Right ventricle myocardium inferior (tissue), 1 donor: Measurements from ENCODE around the gene KLLN. TPM values are rescaled to one million over a fixed set of nuclear protein-coding genes. Genes with fewer than 3 reads are reported as not detected.
A peak's percentile ranks its signal among the peaks of the same experiment; 100 is the strongest.
"Not testable (repeated sequence)": the region's sequence is repeated elsewhere in the genome, so short reads cannot be mapped to it uniquely, and the experiment has no call there.

ENCODE experiments used
- ATAC-seq: fragments of 200-7000 bp; cut with Tn5 transposase; one replicate; pipeline ENCODE4 v1.9.1; 2020; ENCODE audit warnings: mild to moderate bottlenecking, moderate library complexity
- DNase-seq: peaks from one replicate; pipeline ENCODE4 v3.0.0; 2021; ENCODE audit errors: missing footprints
- intact Hi-C: fragments of 100-400 bp; cut with DNase I; formaldehyde crosslinking; loops from one replicate; pipeline ENCODE4 v1.11.0; 2022
- total RNA-seq: library from RNA; stranded (reverse); fragmentation: NEBNext Ultra II Directional; extraction: Animal tissue kit (Norgen Biotek cat#: 25700); gene quantifications from one replicate; pipeline ENCODE4 v1.2.1, GENCODE V29; 2021
- donor health status: DM: no; HTN: yes; CAD: no; lungs with severe emphysema.

The KLLN gene
- total RNA-seq, 1 donor from 2014 or later = 0.27 TPM

DNA sequence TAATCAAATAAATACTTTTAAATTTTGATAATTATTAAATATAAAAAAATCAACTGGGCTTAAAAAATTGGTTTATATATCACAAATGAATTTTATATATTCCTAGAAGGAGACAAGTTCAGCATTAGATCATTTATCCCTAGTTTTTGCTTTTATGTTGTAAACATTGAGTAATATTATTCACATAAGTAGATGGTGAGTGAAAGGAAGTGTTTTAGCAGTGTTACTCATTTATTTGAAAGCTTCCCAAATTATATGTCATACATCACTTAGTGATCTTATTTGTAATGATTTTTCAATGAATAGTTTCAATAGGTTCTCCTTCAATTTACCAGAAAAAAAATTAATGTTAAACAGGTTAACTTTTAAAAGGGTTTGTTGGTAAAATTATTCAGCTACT, 15.8 kb downstream of the KLLN start:
- intact Hi-C loops = no loop called here
- ATAC-seq = no peak
- DNase-seq = no peak

DNA sequence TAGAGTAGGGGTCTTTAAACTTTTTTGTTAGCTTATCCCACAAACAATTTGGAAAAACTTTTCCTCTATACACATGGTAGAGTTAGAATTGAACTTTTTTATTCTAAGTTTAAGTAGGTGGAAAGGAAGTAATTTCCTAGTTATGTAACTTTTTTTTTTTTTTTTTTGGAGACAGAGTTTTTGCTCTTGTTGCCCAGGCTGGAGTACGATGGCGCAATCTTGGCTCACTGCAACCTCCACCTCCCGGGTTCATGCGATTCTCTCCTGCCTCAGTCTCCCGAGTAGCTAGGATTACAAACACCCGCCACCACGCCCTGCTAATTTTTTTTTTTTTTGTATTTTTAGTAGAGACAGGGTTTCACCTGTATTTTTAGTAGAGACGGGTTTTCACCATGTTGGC, 16.6 kb downstream of the KLLN start:
- ATAC-seq, intact Hi-C loops, DNase-seq: not testable (repeated sequence)

DNA sequence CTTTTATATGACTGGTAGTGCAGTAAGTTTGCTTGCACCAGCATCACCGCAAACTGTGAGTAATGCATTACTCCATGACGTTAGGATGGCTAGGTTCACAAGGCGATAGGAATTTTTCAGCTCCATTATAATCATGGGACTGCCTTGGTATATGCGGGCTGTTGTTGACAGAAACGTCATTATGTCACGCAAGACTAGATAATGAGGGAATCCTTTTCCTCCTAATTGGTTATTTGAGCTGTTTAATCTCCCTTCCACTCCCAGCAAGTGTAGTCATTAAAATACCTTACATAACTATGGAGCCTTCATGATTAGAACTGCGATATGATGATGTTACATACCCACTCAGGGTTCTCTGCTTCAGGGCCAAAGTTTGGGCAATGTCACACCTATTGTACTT, 17.3 kb downstream of the KLLN start:
- ATAC-seq = no peak
- intact Hi-C loops = no loop called here
- DNase-seq = no peak

DNA sequence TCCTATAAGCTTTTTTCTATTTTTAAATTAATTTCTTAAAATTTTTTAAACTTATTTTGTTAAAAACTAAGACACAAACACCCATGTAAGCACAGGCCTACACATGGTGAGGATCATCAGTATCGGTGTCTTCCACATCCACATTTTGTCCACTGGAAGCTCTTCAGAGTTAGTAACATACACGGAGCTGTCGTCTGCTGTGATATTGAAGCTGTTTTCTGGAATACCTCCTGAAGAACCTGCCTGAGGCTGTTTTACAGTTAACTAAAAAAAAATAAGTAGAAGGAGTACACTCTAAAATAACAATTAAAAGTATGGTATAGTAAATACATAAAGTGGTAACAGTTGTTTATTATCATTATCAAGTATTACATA, 17.7 kb downstream of the KLLN start:
- intact Hi-C loops = no loop called here

DNA sequence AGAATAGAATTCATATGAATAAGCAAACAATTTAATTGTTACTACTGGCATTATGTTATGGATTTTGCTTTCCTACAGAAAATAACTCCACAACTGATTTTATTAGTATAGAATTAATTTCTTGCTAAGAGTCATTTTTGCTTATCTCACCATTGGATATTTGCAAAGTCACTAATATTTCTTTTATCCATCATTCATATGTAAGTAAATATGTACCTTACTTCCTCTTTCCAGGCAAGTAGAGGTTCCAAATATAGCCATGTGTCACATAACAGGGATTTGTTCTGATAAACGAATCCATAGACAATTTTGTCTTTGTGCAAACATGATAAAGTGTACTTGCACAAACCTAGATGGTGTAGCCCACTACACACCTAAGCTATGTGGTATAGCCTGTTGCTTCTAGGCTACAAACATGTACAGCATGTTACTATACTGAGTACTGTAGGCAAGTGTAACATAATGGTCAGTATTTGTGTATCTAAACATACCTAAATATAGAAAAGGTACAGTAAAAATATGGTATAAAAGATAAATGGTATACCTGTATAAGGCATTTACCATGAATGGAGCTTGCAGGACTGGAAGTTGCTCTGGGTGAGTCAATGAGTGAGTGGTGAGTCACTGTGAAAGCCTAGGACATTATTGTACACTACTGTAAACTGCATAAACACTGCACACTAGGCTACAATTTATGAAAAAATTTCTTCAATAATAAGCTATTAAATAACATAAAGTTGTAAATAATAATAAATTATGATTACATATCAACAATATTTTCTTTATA, 18.3 kb downstream of the KLLN start:
- DNase-seq (no peak), ATAC-seq (no peak)
- intact Hi-C loops = no loop called here

More for the DNA sequence above, 17.7 kb downstream of the KLLN start:
- ATAC-seq (no peak), DNase-seq (no peak)

DNA sequence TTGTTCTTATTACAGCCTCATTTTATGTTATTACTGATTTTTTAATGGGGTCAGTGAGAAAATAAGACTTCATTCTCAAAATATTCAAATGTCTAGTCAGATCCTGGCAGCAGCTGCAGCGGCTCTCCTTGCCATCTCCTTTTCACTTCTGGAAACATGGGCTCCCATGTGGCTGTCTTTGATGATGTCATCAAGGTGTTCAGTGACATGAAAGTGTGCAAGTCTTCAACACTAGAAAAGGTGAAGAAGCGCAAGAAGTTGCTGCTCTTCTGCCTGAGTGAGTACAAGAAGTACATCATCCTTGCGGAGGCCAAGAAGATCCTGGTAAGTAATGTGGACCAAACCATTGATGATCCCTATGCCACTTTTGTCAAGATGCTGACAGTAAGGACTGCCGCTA, 19.6 kb downstream of the KLLN start:
- ATAC-seq (no peak), DNase-seq (no peak)
- intact Hi-C loops = no loop called here

DNA sequence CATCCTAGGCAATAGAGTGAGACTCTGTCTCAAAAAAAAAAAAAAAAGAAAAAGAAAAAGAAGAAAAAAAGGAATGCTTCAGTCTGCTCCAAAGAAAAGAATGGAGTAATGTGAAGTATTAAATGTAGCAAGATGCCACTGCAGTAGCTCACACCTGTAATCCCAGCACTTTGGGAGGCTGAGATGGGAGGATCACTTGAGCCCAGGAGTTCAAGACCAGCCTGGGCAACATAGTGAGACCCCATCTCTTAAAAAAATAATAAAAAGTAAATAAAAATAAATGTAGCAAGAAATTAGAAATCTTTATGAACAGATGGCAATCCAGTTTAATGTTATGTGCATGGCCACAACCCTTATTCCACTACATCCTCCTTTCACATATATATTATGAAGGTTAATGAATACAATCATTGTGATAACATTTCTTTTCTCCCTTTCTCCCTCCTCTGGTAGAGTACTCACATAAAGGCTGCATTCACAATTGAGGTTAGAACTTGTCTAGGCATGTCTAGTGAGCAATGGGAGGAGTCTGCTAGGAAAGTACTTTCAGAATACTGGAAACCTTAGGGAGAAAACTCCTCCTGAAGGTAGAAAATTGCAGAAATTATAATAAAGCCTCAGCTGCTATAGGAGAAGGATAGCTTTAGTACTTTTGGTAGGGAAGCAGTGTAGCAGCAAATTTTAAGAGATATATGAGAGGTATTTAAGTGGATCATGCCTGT, 20.4 kb downstream of the KLLN start:
- no peak for ATAC-seq
- no peak for DNase-seq
- intact Hi-C loops = no loop called here

DNA sequence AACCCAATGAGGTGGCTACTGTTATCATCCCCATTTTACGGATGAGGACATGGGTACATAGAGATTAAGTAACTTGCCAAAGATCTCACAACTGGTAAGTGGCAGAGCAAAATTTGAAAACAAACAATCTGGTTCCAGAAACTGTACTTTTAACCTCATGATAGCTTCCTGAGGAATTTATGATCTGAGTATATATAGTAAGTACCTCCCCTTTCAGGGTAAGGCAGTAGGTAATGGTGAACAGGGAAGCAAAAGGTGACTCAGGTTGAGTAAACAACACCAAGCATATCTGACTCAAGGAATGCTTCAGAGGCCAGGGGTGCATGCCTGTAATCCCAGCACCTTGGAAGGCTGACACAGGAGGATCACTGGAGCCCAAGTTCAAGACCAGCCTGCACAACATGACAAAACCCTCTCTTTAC, 21.1 kb downstream of the KLLN start:
- no peak for DNase-seq
- no peak for ATAC-seq
- intact Hi-C loops = no loop called here

DNA sequence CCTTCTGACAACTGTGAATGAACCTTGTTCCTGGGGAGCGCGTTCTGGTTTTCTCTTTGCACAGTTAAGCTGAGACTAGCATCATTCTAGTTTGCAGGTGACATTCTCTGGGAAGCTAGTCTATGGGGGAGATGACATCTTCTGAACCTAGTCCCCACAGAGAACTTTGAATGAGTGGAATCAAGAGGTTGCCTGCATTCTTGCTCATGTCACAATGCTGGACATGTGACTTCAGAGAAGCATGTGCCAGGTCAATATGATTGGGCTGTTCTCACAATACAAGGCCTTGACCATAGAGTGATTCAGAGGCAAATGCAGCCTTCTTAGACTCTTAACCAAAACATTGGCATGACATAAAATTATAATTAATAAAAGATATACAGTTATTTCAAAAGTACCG, 22.1 kb downstream of the KLLN start:
- ATAC-seq = no peak
- no peak for DNase-seq
- intact Hi-C loops = no loop called here

DNA sequence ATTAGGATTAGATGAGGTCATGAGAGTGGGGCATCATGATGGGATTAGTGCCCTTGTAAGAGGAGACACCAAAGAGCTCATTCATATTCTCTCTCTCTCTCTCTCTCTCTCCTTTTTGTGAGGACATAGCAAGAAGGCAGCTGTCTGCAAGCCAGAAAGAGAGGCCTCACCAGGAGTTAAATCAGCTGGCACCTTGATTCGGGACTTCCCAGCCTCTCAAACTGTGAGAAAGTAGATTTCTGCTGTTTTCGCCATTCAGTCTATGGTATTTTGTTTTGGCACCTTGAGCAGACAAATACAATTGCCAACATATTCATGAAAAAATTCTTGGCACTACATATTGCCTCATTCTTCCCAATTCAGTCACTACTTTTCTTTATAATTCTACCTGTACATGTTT, 24.7 kb downstream of the KLLN start:
- DNase-seq (no peak), ATAC-seq (no peak)
- intact Hi-C loops = no loop called here

DNA sequence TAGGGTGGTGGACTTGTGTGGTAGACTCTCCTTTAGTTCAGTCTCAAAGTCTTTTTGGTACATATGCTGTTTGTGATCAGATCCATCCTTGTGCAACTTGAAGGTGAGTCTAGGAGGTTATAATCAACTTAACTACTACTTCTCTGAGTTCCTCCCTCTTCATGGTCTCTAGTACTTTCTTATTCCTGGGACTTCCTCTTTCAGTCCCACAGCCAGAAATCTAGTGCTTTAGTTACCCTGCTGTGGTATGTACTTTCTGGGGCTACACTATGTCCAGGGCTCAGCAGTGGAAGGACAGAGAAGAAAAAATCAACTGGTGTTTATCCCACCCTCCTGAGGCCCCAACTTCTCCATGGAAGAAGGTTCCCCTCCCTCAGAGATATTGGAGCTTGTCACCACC, 25.9 kb downstream of the KLLN start:
- DNase-seq (no peak), ATAC-seq (no peak)
- intact Hi-C loops = no loop called here

DNA sequence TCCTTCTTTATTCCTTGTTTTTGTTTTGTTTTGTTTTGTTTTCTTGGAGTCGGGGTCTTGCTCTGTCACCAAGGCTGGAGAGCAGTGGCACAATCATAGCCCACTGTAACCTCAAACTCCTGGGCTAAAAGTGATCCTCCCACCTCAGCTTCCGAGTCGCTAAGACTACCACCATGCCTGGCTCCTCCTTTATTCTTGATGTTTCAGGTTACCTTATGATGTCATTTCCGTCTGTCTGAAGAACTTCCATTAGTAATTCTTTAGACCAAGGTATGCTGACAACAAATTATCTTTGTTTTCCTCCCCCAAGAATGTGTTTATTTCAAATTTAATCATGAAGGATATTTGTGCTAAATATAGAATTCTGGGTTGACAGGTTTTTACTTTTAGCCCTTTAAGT, 27.2 kb downstream of the KLLN start:
- DNase-seq (no peak), ATAC-seq (no peak)
- intact Hi-C loops = no loop called here

DNA sequence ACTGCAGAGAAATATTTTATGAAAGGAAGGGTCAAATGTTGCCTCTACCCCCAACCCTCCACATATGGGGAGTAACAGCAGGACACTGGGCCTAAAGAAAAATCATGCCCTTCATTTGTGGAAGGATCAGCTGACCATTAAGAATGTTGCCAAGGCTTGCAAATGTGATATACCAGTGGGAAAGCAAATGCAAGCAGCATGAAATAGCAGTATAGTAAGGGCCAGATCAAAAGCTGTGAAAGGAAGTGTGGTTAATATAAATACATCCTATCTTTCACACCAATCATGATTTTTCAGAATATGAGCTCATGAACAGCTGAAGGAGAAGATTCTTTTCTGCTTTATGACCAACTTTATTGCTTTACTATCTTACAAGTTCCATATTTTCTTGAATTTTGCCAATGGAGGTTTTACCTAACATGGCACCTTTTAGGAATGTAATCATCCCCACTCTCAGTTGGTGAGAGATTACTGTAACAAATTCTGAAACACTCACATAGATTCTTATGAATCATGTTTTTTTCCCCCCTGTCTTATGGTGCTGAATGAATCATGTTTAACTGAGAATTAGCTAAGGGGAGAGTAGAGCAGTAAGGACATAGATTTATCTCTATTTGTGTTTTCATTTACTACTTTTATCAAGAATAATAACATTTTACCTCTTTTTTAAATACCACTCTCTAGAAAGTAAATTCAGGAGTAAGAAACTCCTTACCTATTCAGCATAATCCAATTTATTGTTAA, 33.2 kb downstream of the KLLN start:
- intact Hi-C loops = no loop called here
- ATAC-seq (no peak), DNase-seq (no peak)

DNA sequence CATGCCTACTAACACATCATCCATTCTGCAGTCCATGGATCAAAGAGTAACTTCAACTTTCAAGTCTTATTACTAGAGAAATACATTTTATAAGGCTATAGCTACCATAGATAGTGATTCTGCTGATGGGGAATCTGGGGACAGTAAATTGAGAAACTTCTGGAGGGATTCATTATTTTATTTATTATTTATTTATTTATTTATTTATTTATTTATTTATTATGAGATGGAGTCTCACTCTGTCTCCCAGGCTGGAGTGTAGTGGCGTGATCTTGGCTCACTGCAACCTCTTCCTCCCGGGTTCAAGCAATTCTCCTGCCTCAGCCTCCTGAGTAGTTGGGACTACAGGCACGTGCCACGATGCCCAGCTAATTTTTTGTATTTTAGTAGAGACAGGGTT, 34.3 kb downstream of the KLLN start:
- ATAC-seq, intact Hi-C loops, DNase-seq: not testable (repeated sequence)

DNA sequence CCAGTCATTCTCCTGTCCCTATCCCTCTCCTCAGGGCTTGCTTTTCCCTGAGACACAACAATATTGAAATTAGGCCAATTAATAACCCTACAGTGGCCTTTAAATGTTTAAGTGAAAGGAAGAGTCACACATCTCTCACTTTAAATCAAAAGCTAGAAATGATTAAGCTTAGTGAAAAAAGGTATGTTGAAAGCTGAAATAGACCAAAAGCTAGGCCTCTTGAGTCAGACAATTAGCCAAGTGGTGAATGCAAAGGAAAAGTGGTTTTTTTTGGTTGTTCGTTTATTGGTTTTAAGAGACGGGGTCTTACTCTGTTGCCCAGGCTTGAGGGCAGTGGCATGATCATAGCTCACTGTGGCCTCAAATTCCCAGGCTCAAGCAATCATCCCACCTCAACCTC, 35.7 kb downstream of the KLLN start:
- intact Hi-C loops = no loop called here
- DNase-seq (no peak), ATAC-seq (no peak)

DNA sequence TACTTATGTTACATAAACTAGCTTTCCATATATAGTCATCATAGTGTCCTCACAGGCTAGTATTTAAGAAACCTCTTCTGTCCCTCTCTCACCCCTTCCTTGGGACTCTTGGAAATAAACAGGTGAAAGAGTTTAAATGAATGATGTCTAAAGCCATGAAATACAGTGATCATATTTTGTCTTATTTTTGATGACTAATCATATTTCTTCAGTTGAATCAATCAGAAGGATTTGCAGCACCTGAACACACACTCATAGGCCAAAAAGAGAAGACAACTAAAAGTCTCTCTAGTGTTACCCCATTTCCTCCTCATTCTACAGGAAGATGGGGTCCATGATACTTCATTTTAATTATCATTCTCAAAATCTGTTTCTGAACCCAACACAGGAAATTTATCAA, 36.7 kb downstream of the KLLN start:
- no peak for ATAC-seq
- intact Hi-C loops = no loop called here

DNA sequence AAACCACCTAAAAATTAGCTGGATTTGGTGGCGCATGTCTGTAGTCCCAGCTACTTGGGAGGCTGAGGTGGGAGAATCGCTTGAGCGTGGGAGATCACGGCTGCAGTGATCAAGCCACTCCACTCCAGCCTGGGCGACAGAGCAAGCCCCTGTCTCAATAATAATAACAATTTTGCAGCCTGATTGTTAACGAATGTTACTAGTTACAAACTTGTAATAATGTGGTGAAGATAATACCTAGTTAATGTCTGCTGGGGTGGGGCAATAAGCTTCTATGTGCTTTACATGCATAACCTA, 44.1 kb downstream of the KLLN start:
- intact Hi-C loops = loop anchor here (5.0 kb wide), 1 partner anchor 43 kb away; the partner anchor contains the start of genes KLLN and PTEN
- no peak for ATAC-seq
- no peak for DNase-seq

More for the DNA sequence above, 36.7 kb downstream of the KLLN start:
- no peak for DNase-seq

DNA sequence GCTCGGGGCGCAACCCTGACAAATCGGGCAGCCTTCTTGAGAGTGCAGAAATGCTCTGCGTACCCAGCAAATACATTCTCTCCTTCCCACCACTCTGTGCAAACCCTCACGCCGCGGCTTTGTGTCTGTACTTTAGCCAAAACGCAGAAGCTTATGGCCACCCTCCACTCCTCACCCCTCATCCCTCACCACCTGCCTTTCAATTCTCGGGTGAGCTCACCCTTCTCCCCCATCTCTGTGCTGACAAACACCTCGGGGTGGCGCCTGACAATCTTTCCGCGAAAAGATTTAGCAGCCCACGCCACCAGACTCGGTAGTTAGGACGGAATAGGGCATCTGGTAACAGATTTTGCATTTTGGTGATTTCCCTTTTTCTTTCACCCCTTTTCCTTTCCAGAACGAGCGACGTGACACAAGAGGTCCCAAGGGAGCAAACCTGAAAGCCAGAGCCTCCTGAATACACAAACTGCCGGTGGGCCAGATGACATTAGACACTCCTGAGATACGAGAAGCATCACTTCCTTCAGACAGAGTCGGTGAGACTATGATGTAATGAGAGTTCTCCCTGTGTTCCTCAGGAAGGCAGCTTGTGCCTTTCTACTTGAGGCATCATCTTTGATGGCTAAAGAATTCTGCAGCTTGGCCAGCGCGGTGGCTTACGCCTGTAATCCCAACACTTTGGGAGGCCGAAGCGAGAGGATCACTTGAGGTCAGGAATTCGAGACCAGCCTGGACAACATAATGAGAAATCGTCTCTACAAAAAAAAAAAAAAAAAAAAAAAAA, 44.6 kb downstream of the KLLN start:
- DNase-seq (no peak), ATAC-seq (peak; percentile 40)
- intact Hi-C loops = loop anchor here (5.0 kb wide), 1 partner anchor 44 kb away; the partner anchor contains the start of genes KLLN and PTEN
